Stimulated activated CD4-positive, alpha-beta T cell treated with anti-CD3 and anti-CD28 coated beads, Interleukin-4, amount 100 ng/mL, for 4 hours (primary cell): ENCODE results near the gene DAB1.

ENCODE experiments used
- DNase-seq, 2 experiments: peaks; one replicate each; pipeline ENCODE4 v3.0.0-alpha.2; 2020

DAB1 gene

DNA sequence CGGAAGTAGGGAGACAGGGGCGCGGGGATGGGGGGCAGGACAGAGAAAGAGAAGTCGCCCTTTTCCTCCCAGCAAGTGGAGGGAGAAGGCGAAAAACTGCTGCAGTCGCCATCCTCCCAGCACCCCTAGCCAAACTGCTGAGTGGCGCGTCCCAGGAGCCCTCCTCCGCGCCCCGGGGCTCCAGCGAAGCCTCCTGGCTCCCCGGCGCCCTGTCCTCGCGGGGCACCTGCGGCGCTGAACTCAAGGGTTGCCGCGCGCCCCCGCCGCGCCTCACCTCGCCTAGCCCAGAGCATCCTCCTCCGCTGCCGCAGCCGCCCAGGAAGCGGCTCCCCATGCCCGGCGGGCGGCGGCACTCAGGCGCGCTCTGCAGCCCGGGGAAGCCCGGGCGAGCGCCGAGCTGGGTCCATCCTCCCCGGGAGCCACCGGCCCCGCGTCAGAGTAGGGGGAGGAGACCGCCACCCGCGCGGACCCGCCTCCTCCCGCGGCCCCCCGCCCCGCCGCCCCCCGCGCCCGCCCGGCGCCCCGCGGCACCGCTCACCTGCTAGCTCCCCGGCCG lies at the start of gene DAB1:
TSS of gene DAB1 (minus strand) at position 405 of the 556 bp plus-strand sequence. CDS start 133,030 bp downstream, outside the sequence.
- DNase-seq = no peak

GRCh38 chr1:57473448-57473847 lies 49.6 kb upstream of the DAB1 start:
- DNase-seq = no peak

DNA sequence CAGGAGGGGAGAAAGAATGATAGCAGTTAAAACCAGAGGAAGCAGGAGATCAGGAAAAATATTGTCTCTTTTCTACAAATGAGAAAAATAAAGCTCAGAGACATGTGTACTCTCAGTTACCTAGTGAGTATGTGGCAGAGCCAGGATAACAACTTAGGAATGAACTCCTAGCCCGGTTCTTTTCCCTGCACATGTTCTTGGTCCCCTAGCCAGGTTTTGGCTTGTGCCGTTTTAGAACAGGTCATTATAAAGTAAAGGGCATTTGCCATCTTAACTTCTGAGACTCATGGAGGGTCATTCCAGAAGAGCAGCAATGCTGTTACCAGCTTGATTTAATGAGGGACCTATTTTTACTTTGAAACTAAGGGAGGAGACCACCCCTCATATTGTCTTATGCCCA lies 48.1 kb upstream of the DAB1 start:
- no peak for DNase-seq

GRCh38 chr1:57470036-57470435 lies 46.2 kb upstream of the DAB1 start:
- DNase-seq = no peak

DNA sequence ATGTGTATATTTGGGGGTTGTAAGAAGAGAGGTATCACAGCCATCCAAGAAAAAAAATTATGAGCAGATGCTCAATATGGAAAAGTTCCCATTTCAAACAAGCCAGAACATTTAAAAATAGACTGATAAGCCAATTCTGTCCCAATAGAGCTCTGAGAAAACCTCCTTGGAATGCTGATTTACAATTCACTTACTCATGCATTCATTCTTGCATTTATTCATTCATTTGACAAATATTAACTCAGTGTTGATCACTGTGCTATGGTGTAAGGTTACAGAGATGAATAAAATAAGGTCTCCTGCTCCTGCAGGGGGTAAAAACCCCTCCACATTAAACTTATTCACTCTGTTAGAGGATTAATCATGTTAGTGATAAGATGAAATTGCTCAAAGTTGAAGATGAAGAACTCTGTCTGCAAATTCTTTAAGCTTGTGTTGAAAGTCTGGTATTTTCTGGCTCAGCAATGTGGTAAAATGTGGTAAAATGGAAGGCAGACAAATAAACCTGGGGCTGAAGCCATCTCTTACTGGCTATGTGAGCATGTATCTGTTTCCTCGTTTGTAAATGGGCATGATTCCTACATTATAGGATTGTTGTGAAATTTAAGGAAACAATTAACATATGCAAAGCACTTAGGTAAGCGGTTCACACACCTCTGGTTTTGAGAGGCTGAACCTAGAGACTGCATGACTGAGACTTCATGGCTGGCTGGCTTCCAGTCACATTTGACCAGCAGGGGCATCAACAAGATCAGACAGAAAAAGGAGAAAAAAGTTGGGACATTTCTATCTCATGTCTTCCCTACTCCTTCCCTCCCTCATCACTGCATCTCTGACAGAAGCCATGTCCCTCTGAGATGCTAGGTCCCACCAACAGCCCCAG lies 45.0 kb upstream of the DAB1 start:
- no peak for DNase-seq

DNA sequence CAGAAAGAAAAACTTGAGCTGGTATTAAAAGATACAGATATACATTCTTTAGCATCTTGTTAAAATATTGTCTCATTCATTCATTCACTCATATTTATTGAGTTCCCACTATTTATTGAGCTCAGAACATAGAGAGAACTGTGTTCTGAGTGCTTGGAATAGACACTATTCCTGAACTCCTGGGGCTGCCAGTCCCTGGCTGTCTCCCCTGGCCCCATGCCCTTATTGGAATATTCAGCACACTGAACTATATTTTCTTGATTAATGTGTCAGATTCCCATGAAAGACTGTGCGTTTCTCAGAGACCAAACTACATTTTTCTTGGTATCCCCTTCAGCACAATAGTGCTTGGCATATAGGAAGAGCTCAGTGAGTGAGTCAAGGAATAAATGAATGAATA lies 44.0 kb upstream of the DAB1 start:
- no peak for DNase-seq

DNA sequence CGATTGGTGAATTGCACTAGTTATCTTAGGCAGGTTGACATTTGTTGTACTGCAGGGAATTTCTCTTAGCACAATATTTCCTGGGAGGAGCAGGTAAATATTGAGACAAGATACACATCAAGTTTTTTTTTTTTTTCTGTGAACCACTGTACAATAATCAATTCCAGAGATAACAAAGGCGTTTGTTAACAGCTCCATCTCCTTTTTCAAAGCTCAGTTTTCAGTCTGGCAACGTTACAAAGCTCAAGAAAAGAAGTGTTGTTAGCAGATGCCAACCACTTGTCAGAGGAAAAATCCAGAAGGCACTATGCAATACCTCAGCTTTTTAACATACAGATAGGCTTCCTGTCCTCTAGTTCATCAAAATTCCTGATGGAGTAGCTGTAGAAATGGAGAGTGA lies 40.9 kb upstream of the DAB1 start:
- no peak for DNase-seq

DNA sequence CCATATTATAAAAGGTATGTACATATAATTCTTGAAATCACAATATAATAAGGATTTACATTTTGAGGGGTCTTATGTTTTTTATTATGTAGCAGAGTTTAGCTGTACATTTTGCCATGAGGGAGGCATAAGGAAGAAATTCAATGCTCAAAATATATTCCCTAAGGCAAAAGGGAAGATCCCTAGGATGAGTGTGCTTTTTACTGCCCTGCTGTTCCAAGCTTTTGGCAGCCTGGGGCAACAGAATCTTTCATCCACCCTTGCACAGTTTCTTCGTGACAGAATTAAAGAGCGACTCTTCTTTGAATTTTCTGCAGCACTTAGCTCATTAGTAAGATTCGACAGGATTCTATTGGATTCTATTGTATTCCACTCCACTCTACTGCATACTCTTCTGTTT lies 39.5 kb upstream of the DAB1 start:
- no peak for DNase-seq

GRCh38 chr1:57461405-57461804 lies 37.5 kb upstream of the DAB1 start:
- DNase-seq = no peak

- DNase-seq = no peak
Measured at GRCh38 chr1:57451516-57451915, 27.7 kb upstream of the DAB1 start.

GRCh38 chr1:57450981-57451380 lies 27.1 kb upstream of the DAB1 start:
- no peak for DNase-seq

DNA sequence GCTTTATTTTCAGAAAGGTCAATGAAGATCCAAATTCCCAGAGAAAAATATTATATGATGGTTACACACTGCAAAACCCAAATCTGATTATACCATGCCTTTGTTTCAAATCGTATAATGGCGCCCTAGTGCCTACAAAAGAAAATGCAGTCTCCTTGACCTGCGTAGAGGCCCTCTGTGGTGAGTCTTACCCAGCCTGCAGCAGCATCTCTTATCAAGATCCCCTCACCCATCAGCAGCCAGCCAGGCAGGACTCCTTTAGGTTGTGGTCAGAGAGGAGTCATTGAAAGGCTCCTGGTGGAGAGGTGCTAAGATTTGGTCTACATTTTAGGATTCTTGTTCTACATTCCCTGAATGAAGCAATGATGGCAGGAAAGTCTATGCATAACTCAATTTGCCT lies 23.7 kb upstream of the DAB1 start:
- no peak for DNase-seq

- no peak for DNase-seq
Measured at GRCh38 chr1:57443004-57443403, 19.1 kb upstream of the DAB1 start.

DNA sequence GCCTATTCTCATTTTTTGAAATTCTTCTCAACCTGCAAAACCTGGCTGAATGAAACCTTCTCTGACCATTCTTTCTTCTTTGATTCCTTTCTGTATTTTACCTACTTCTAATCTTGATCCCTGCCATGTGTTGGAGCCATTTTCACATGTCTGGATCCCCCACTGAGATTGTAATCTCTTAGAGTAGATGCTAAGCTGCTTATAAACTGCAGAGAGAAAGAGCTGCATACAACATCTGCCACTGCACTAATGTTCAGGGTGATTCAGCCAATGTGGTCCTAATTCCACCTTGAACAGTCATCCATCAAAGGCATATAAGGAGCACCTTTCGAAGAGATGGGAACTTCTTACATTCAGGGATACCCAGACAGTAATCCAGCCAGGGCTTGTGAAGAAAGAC lies 16.2 kb upstream of the DAB1 start:
- DNase-seq = no peak

DNA sequence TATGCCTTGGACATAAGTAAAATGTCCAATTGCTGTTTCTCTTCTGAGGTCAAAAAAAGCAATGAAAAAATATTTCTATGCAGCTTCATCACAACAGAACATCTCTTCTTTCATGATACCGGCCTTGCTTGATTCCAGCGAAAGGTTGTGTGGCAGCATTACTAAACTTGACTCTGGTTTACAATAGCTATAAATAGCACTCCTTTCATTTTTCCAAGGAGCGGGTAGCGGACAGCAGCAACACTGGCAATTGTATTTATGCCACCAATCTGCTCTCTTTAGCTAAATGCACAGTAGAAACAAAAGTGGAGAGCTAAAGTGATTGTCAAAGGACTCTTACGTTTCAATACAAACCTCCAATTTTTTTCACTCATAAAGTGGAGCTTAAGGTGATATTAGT lies 7.5 kb upstream of the DAB1 start:
- no peak for DNase-seq

DNA sequence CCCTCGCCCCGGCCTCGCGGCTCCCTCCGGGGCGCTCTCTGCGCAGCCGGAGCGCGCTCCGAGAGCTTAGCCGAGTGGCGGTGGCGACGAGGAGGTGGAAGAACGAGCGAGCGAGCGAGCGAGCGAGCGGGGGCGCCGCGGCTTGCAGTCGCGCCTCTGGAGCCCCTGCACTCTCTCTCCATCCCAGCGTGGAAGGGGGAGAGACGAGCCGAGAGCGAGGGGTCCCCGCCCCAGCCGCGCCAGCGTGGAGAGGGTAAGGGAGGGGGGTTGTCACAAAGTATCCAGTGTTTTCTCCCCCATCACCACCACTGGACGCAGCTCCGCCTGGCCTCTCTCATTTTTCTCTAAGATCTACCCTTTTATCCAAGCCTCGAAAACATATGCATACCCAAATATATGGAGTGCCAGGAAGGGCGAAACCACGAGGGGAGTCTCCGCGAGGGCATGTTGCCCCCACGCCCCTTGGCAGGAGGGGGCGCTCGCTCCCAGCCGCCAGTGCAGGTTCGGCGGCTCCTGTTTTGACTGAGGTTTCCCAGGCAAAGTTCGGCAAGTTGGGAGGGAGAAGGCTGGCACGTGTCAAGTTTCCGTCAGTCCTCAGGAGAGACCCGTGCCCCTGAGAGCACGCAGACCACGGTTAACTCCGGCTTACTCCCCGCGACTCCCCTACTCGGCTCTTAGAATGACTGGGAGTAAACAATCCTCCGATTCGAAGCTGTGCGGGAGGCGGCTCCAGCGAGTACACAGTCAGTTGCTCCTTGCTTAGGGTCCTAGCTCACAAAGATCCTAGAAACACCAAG lies 569 bp upstream of the DAB1 start:
- no peak for DNase-seq

GRCh38 chr1:57423135-57423655 lies 665 bp downstream of the DAB1 start:
- no peak for DNase-seq

GRCh38 chr1:57422271-57423134 lies 1.4 kb downstream of the DAB1 start:
- DNase-seq = no peak

- no peak for DNase-seq
Measured at GRCh38 chr1:57421806-57422205, 2.1 kb downstream of the DAB1 start.

GRCh38 chr1:57420981-57421785 lies 2.7 kb downstream of the DAB1 start:
- no peak for DNase-seq

DNA sequence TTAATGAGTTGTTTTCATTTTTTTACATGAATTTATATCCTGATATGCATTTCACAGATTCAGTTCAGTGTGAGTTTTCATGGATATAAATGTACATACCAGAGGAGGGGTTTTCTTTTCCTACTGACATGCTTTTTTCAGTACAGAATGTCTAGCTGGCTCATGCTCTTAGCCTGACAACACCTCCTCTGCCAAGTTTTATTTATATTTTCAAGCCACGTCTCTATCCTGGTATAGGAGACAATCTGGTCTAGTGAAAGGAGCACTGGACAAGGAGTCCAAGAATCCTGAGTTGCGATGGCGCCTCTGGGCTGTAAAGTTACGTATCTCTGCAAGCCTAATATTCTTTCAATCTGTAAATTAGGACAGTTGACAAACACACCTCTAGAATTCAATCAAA lies 4.9 kb downstream of the DAB1 start:
- no peak for DNase-seq

GRCh38 chr1:57411262-57411661 lies 12.6 kb downstream of the DAB1 start:
- DNase-seq = no peak
